MCF 10A (cell line): ENCODE measurements around the gene ABR. TPM values are rescaled to one million over a fixed set of nuclear protein-coding genes. Genes with fewer than 3 reads are reported as not detected.

ENCODE experiments used
- BruUV-seq: library from RNA; stranded (reverse); fragments of 400-500 nt; replicated peaks from 2 replicates; lab custom pipeline; 2021; lab: Mats Ljungman, UMichigan
- CTCF ChIA-PET: fragments of 300-600 bp; sonication (Branson Sonifier 250); formaldehyde crosslinking; extraction: SDS; loops from one replicate; lab custom pipeline; 2021; ENCODE audit warnings: antibody characterized with exemption, inconsistent platforms; lab: Yijun Ruan, JAX
- POLR2A ChIA-PET: fragments of 300-600, 350-650 bp; sonication (Branson Sonifier 250); formaldehyde crosslinking; extraction: SDS; loops from one replicate; lab custom pipeline; 2020; ENCODE audit warnings: antibody characterized with exemption, inconsistent platforms; lab: Yijun Ruan, JAX
- DNase-seq: peaks from one replicate; pipeline ENCODE4 v3.0.0-alpha.2; 2018; ENCODE audit not compliant: unreplicated experiment
- H3K27ac Mint-ChIP-seq: one replicate; pipeline ENCODE4 v1.8.0; 2022; ENCODE audit warnings: mild to moderate bottlenecking, low read depth, mixed read lengths; ENCODE audit not compliant: unreplicated experiment
- H3K27me3 Mint-ChIP-seq: one replicate; pipeline ENCODE4 v1.8.0; 2022; ENCODE audit warnings: mixed read lengths; ENCODE audit not compliant: insufficient read depth, unreplicated experiment
- H3K36me3 Mint-ChIP-seq: one replicate; pipeline ENCODE4 v1.8.0; 2022; ENCODE audit warnings: mild to moderate bottlenecking, moderate library complexity, mixed read lengths; ENCODE audit not compliant: insufficient read depth, unreplicated experiment
- H3K4me1 Mint-ChIP-seq: one replicate; pipeline ENCODE4 v1.8.0; 2022; ENCODE audit warnings: mixed read lengths; ENCODE audit not compliant: insufficient read depth, unreplicated experiment
- H3K4me3 Mint-ChIP-seq: one replicate; pipeline ENCODE4 v1.8.0; 2022; ENCODE audit warnings: mild to moderate bottlenecking, moderate library complexity, mixed read lengths; ENCODE audit not compliant: unreplicated experiment
- H3K9me3 Mint-ChIP-seq: one replicate; pipeline ENCODE4 v1.8.0; 2022; ENCODE audit warnings: mixed read lengths; ENCODE audit not compliant: unreplicated experiment
- intact Hi-C: fragments of 100-400 bp; cut with micrococcal nuclease; formaldehyde crosslinking; loops from 2 replicates; pipeline ENCODE4 v1.14.1; 2022
- total RNA-seq: library from RNA; stranded (reverse); gene quantifications from 2 replicates; pipeline ENCODE4 v1.2.3, GENCODE V29; 2022
- TF ChIP-seq, protein P1 (sequence below): fragments of 200-600 bp; IDR thresholded peaks from one replicate; pipeline ENCODE4 v1.8.0; 2022; ENCODE audit warnings: antibody characterized with exemption, mild to moderate bottlenecking; ENCODE audit not compliant: unreplicated experiment

ABR gene
- total RNA-seq, 1 experiment from 2014 or later, result 44.7 TPM

DNA sequence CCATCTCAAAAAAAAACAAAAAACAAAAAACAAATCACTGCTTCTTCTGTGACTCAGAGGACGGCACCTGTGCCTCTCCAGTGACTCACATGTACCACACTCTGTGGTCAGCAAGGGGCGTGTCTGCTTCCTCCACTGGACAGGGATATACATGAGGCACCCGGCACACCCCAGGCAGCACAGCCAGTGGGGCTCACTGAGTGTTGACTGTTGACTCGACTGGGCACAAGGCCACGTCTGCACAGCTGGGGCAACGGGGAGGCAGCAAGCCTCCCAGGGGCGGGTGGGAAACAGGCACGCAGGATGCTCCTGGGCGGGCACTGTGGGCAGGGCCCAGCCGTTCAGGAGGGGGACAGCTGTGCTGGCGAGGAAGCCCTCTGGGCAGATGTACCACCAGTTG is 118.8 kb downstream of the ABR start:
- ChIA-PET CTCF (no interaction called here), POLR2A (no interaction called here)
- TF ChIP-seq, protein P1, sequence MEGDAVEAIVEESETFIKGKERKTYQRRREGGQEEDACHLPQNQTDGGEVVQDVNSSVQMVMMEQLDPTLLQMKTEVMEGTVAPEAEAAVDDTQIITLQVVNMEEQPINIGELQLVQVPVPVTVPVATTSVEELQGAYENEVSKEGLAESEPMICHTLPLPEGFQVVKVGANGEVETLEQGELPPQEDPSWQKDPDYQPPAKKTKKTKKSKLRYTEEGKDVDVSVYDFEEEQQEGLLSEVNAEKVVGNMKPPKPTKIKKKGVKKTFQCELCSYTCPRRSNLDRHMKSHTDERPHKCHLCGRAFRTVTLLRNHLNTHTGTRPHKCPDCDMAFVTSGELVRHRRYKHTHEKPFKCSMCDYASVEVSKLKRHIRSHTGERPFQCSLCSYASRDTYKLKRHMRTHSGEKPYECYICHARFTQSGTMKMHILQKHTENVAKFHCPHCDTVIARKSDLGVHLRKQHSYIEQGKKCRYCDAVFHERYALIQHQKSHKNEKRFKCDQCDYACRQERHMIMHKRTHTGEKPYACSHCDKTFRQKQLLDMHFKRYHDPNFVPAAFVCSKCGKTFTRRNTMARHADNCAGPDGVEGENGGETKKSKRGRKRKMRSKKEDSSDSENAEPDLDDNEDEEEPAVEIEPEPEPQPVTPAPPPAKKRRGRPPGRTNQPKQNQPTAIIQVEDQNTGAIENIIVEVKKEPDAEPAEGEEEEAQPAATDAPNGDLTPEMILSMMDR, result no peak
- no TSS peak for BruUV-seq
- Mint-ChIP-seq H3K27me3 (no peaks in the 10 kb centered on the region), H3K4me1 (peaks cover 8% of the 10 kb centered on the region), H3K4me3 (no peak overlapping the region), H3K36me3 (peaks cover 40% of the 10 kb centered on the region), H3K9me3 (no peaks in the 10 kb centered on the region), H3K27ac (peak overlapping the region; percentile 49)
- peak; percentile 99 for DNase-seq
- intact Hi-C loops, result loop anchor here (2.0 kb wide), 1 partner anchor 50 kb away; no protein-coding TSS in a partner anchor

DNA sequence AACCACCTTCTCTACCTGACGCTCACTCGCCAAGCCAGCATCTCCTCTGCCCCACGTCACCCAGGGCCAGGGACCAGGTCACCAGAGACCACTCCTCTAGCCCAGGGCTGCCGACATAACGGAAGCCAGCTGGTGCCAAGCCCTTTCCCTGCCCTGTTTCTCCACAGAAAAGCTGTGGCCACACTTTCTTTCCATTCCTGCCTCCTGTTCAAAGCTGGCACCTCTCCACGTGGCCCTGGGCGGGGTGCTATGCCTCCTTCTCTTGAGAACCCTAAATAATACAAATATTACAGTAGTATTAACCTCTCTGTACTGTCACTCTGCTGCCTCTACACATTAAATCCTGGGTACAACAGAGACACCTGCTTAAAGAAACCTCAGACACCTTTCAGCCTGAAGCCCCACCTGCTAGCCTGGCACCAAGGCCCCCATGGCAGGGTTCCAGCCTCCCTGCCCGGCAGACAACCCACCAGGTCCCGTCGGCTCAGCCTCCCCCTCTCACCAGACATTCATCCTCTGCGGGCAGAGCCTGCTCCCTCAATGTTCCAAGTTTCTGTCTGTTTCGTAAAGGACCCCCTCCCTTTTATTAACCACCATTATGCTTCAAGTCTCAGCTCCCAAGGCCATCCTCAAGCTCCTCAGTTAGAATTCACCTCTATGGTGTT is 120.5 kb downstream of the ABR start:
- CTCF ChIA-PET, result interaction anchor here (0.6 to 1.8 kb wide), 8 partner anchors 11 to 128 kb away, joined by 3 to 8 read pairs (median 4); no protein-coding TSS in a partner anchor
- TF ChIP-seq, protein P1, result no peak
- Mint-ChIP-seq H3K4me3 (no peak overlapping the region), H3K4me1 (peaks cover 8% of the 10 kb centered on the region), H3K27ac (peak overlapping the region; percentile 27), H3K36me3 (peaks cover 42% of the 10 kb centered on the region), H3K9me3 (no peaks in the 10 kb centered on the region), H3K27me3 (no peaks in the 10 kb centered on the region)
- intact Hi-C loops, result no loop called here
- POLR2A ChIA-PET, result interaction anchor here (1.4 kb wide), 1 partner anchor 128 kb away, joined by 4 read pairs; no protein-coding TSS in a partner anchor
- DNase-seq, result no peak
- no TSS peak for BruUV-seq

DNA sequence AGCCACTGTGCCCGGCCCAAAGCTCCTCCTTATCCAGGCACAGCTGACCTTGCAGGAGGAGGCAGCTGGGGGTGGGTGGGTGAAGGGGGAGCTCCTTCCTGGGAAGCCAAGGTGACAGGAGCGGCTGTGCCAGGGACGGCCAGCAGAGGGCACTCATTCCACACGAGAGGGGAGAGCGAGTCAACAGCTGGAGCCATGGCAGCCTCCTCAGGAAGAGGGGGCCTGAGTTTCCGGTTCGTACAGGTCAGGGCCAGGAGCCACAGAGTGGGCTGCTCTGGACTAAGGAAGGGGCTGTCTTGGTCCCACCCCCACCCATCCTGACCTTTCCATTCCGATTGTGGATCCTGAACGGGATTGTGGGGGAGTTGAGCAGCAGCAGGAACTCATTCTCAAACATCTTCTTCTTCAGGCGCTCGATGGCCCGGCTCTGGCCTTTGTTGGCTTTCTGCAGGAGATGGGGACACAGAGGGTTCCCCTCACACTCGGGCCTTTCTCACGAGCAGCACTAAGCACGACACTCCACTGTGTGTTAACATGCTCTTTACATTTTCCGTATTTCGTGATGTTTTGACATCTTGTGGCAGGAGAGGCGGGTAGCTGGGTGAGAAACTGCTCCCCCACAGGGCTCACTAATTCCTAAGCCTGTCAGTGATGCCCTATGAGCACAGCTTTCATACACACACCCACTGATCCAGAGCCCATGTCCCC is 121.2 kb downstream of the ABR start:
- Mint-ChIP-seq H3K27me3 (no peaks in the 10 kb centered on the region), H3K4me3 (no peak overlapping the region), H3K4me1 (peaks cover 8% of the 10 kb centered on the region), H3K9me3 (no peaks in the 10 kb centered on the region), H3K36me3 (peaks cover 42% of the 10 kb centered on the region), H3K27ac (no peak overlapping the region)
- no TSS peak for BruUV-seq
- DNase-seq, result peak; percentile 75
- CTCF ChIA-PET, result interaction anchor here (0.6 to 1.8 kb wide), 23 partner anchors 10 to 894 kb away, joined by 3 to 8 read pairs (median 4); no protein-coding TSS in a partner anchor
- TF ChIP-seq, protein P1, result peak; percentile 79
- intact Hi-C loops, result loop anchor here (1.0 kb wide), 1 partner anchor 129 kb away; no protein-coding TSS in a partner anchor
- POLR2A ChIA-PET, result interaction anchor here (1.4 kb wide), 1 partner anchor 129 kb away, joined by 4 read pairs; no protein-coding TSS in a partner anchor

DNA sequence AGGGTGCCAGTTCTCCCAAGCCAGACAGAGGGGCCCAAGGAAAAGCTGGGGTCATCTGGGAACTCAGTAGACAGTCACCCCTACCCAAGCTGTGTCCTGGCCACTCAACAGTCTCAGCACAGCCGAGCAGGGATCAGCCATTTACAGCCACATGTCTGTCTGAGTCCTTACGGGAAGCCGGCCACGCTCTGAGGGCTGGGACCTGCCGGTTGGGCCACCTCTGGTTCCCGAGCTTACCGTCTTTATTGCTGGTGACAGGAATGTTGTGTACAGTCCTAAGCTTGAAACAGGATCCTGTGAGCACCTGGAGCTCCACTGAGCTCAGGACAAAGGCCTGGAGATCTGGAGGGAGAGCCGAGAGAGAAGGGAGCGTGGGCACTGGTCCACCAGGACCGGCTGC is 123.0 kb downstream of the ABR start:
- intact Hi-C loops, result loop anchor here (2.0 kb wide), 1 partner anchor 58 kb away; no protein-coding TSS in a partner anchor
- ChIA-PET POLR2A (interaction anchor here (1.2 kb wide), 1 partner anchor 59 kb away, joined by 4 read pairs; the partner anchor contains the start of gene TIMM22), CTCF (interaction anchor here (0.5 to 2.3 kb wide), 23 partner anchors 10 to 1349 kb away, joined by 3 to 28 read pairs (median 4); no protein-coding TSS in a partner anchor)
- Mint-ChIP-seq H3K4me1 (peaks cover 8% of the 10 kb centered on the region), H3K27ac (peak overlapping the region; percentile 63), H3K4me3 (no peak overlapping the region), H3K36me3 (peaks cover 40% of the 10 kb centered on the region), H3K9me3 (no peaks in the 10 kb centered on the region), H3K27me3 (no peaks in the 10 kb centered on the region)
- TF ChIP-seq, protein P1, result no peak
- DNase-seq, result no peak
- BruUV-seq, result no TSS peak
